H1 (cell line): Measurements from ENCODE around the gene TESMIN. TPM values are rescaled to one million over a fixed set of nuclear protein-coding genes. Genes with fewer than 3 reads are reported as not detected.

ENCODE experiments used
- CTCF ChIA-PET: fragments of 300-600 bp; sonication (Branson Sonifier 250); formaldehyde crosslinking; loops from one replicate; lab custom pipeline; 2021; ENCODE audit not compliant: partially characterized antibody; lab: Charles Lee
- POLR2A ChIA-PET: fragments of 300-600 bp; sonication (Branson Sonifier 250); formaldehyde crosslinking; loops from one replicate; lab custom pipeline; 2021; ENCODE audit warnings: inconsistent platforms; ENCODE audit not compliant: partially characterized antibody; lab: Charles Lee
- DNase-seq, 2 experiments: peaks; one replicate each; pipeline versions ENCODE4 v3.0.0 to v3.0.0-alpha.2; 2010 to 2022; ENCODE audit warnings: low spot score in 2 of 2, low read depth in 1 of 2, mixed read lengths in 1 of 2
- FAIRE-seq: peaks from 2 replicates; lab custom pipeline; 2011; peaks lifted over from hg19 to GRCh38; lab: Jason Lieb, UNC
- H2AFZ ChIP-seq: 2 replicates; pipeline ENCODE4 v1.8.1; 2012; ENCODE audit warnings: low read length, inconsistent platforms
- H2AK5ac ChIP-seq: 2 replicates; pipeline ENCODE4 v1.6.1; 2013; ENCODE audit warnings: low read depth, low read length
- H2BK120ac ChIP-seq: replicated peaks from 2 replicates; pipeline ENCODE3; 2013; ENCODE audit warnings: low read depth, low read length, inconsistent platforms
- H2BK12ac ChIP-seq: 2 replicates; pipeline ENCODE4 v1.6.1; 2013; ENCODE audit warnings: low read depth, low read length
- H2BK15ac ChIP-seq: 2 replicates; pipeline ENCODE4 v1.6.1; 2013; ENCODE audit warnings: low read length
- H2BK20ac ChIP-seq: 2 replicates; pipeline ENCODE4 v1.6.1; 2013; ENCODE audit warnings: low read length
- H2BK5ac ChIP-seq: 2 replicates; pipeline ENCODE4 v1.6.1; 2013; ENCODE audit warnings: low read depth, low read length
- H3K14ac ChIP-seq: 2 replicates; pipeline ENCODE4 v1.6.1; 2013; ENCODE audit warnings: inconsistent platforms; ENCODE audit not compliant: insufficient read length
- H3K18ac ChIP-seq: 2 replicates; pipeline ENCODE4 v1.6.1; 2013; ENCODE audit warnings: low read length; ENCODE audit errors: extremely low read depth
- H3K23ac ChIP-seq: 2 replicates; pipeline ENCODE4 v1.6.1; 2013; ENCODE audit warnings: inconsistent platforms; ENCODE audit not compliant: insufficient read length
- H3K23me2 ChIP-seq: 2 replicates; pipeline ENCODE4 v1.6.1; 2013; ENCODE audit warnings: low read depth, low read length
- H3K27ac ChIP-seq: 2 replicates; pipeline ENCODE4 v1.6.1; 2011; ENCODE audit warnings: low read depth, low read length, inconsistent platforms
- H3K27me3 ChIP-seq, 4 experiments: replicated peaks in 1 of 4; 1 replicate in 1 of 4; 2 replicates in 3 of 4; pipeline versions ENCODE4 v1.6.1 to v1.8.1; 2011 to 2013; ENCODE audit warnings: low read length in 3 of 4, mild to moderate bottlenecking in 3 of 4, inconsistent platforms in 2 of 4, mixed read lengths in 2 of 4, moderate library complexity in 1 of 4; ENCODE audit not compliant: control insufficient read depth in 3 of 4, insufficient read depth in 3 of 4; ENCODE audit errors: extremely low read depth in 1 of 4
- H3K36me3 ChIP-seq, 4 experiments: 2 replicates each; pipeline versions ENCODE4 v1.6.1 to v1.8.1; 2011 to 2013; ENCODE audit warnings: mild to moderate bottlenecking in 4 of 4, low read length in 3 of 4, moderate library complexity in 2 of 4, control low read depth in 1 of 4, inconsistent platforms in 1 of 4; ENCODE audit not compliant: insufficient read depth in 4 of 4, control insufficient read depth in 2 of 4
- H3K4ac ChIP-seq: replicated peaks from 2 replicates; pipeline ENCODE3; 2013; ENCODE audit warnings: low read length, low read depth, mixed read lengths, inconsistent platforms; ENCODE audit not compliant: insufficient read length
- H3K4me1 ChIP-seq, 4 experiments: replicated peaks in 1 of 4; 1 replicate in 1 of 4; 2 replicates in 3 of 4; pipeline versions ENCODE4 v1.6.1 to v1.8.1; 2011 to 2013; ENCODE audit warnings: low read length in 3 of 4, inconsistent platforms in 2 of 4, mixed read lengths in 1 of 4; ENCODE audit not compliant: insufficient read depth in 4 of 4, control insufficient read depth in 3 of 4
- H3K4me2 ChIP-seq, 2 experiments: 2 replicates each; pipeline versions ENCODE4 v1.6.1 to v1.8.1; 2011 to 2013; ENCODE audit warnings: low read depth in 2 of 2, low read length in 2 of 2, control low read depth in 1 of 2, inconsistent platforms in 1 of 2, mild to moderate bottlenecking in 1 of 2; ENCODE audit not compliant: insufficient read depth in 1 of 2
- H3K4me3 ChIP-seq, 4 experiments: fragments of 200-600, 300-600 bp in 1 of 4; sonication (generic), shearing (Covaris generic), sonication (Bioruptor Twin) in 1 of 4; 2 replicates each; pipeline versions ENCODE4 v1.5.1 to v1.8.1; 2011 to 2016; ENCODE audit warnings: low read length in 4 of 4, low read depth in 3 of 4, control low read depth in 2 of 4, inconsistent platforms in 2 of 4, mild to moderate bottlenecking in 2 of 4, mixed read lengths in 1 of 4, moderate library complexity in 1 of 4; ENCODE audit not compliant: insufficient read depth in 2 of 4; ENCODE audit errors: extremely low read depth in 1 of 4
- H3K56ac ChIP-seq: replicated peaks from 2 replicates; pipeline ENCODE3; 2013; ENCODE audit warnings: low read depth, mild to moderate bottlenecking, mixed read lengths, low read length, inconsistent platforms; ENCODE audit not compliant: insufficient read length
- H3K79me1 ChIP-seq: 2 replicates; pipeline ENCODE4 v1.6.1; 2013; ENCODE audit warnings: low read depth, low read length, control low read depth
- H3K79me2 ChIP-seq, 2 experiments: 2 replicates each; pipeline versions ENCODE4 v1.6.1 to v1.8.1; 2012 to 2013; ENCODE audit warnings: low read length in 2 of 2, mild to moderate bottlenecking in 2 of 2, inconsistent platforms in 1 of 2; ENCODE audit not compliant: insufficient read depth in 2 of 2, control insufficient read depth in 1 of 2
- H3K9ac ChIP-seq, 4 experiments: replicated peaks in 1 of 4; 1 replicate in 1 of 4; 2 replicates in 3 of 4; pipeline versions ENCODE4 v1.6.1 to v1.8.1; 2011 to 2013; ENCODE audit warnings: low read depth in 3 of 4, low read length in 3 of 4, control low read depth in 2 of 4, mild to moderate bottlenecking in 2 of 4, moderate library complexity in 2 of 4, inconsistent platforms in 1 of 4; ENCODE audit errors: extremely low read depth in 1 of 4
- H3K9me3 ChIP-seq, 2 experiments: 2 replicates each; pipeline versions ENCODE4 v1.6.1 to v1.8.1; 2012 to 2013; ENCODE audit warnings: mild to moderate bottlenecking in 2 of 2, moderate library complexity in 2 of 2, control low read depth in 1 of 2, inconsistent platforms in 1 of 2, low read depth in 1 of 2, low read length in 1 of 2, mixed read lengths in 1 of 2; ENCODE audit not compliant: insufficient read depth in 2 of 2
- H4K20me1 ChIP-seq, 2 experiments: replicated peaks in 1 of 2; 2 replicates each; pipeline versions ENCODE3 to v1.8.1; 2011 to 2013; ENCODE audit warnings: inconsistent platforms in 2 of 2, low read length in 2 of 2, mild to moderate bottlenecking in 1 of 2; ENCODE audit not compliant: insufficient read depth in 2 of 2, control insufficient read depth in 1 of 2
- H4K5ac ChIP-seq: 2 replicates; pipeline ENCODE4 v1.6.1; 2013; ENCODE audit warnings: low read length, low read depth, mixed read lengths, inconsistent platforms; ENCODE audit not compliant: insufficient read length
- H4K8ac ChIP-seq: 2 replicates; pipeline ENCODE4 v1.8.0; 2013; ENCODE audit warnings: mild to moderate bottlenecking, moderate library complexity, low read length, inconsistent platforms; ENCODE audit not compliant: insufficient read depth; ENCODE audit errors: extremely low read depth
- H4K91ac ChIP-seq: replicated peaks from 2 replicates; pipeline ENCODE3; 2013; ENCODE audit warnings: low read length, mixed read lengths, inconsistent platforms; ENCODE audit not compliant: insufficient read length
- BCL11A ChIP-seq, 2 experiments: IDR thresholded peaks; one replicate each; pipeline ENCODE4 v1.6.1; 2011; ENCODE audit warnings: low read depth in 2 of 2, low read length in 2 of 2, mild to moderate bottlenecking in 2 of 2
- EZH2 ChIP-seq: fragments of 200-600 bp; sonication (generic); IDR thresholded peaks from 2 replicates; pipeline ENCODE4 v1.7.1; 2012; ENCODE audit warnings: low read depth, mild to moderate bottlenecking, moderate library complexity, low read length, inconsistent platforms; ENCODE audit not compliant: severe bottlenecking
- HDAC6 ChIP-seq: IDR thresholded peaks from one replicate; pipeline ENCODE4 v1.7.1; 2012; ENCODE audit warnings: low read depth, mild to moderate bottlenecking, inconsistent platforms, low read length, moderate library complexity
- KDM5A ChIP-seq: fragments of 200-600 bp; IDR thresholded peaks from 2 replicates; pipeline ENCODE4 v1.7.1; 2012; ENCODE audit warnings: mild to moderate bottlenecking, low read length, inconsistent platforms, mixed read lengths
- MAFK ChIP-seq: IDR thresholded peaks from 2 replicates; pipeline ENCODE4 v1.6.1; 2012; ENCODE audit warnings: low read depth, mild to moderate bottlenecking, improper control_type of control experiment, low read length
- PHF8 ChIP-seq: fragments of 200-600 bp; sonication (generic); conservative IDR thresholded peaks from 2 replicates; pipeline ENCODE4 v1.7.1; 2012; ENCODE audit warnings: low read depth, mild to moderate bottlenecking, inconsistent platforms, low read length, moderate library complexity
- TCF12 ChIP-seq: IDR thresholded peaks from 2 replicates; pipeline ENCODE4 v1.6.1; 2011; ENCODE audit warnings: low read depth, mild to moderate bottlenecking, low read length
- TEAD4 ChIP-seq: IDR thresholded peaks from 2 replicates; pipeline ENCODE4 v1.6.1; 2012; ENCODE audit warnings: low read depth, low read length, inconsistent platforms, mixed read lengths
- WGBS, 2 experiments: shearing (Covaris generic) in 1 of 2; methylation state at CpG; one replicate each; pipeline versions ENCODE4 v1.1.6 to v1.1.7; 2013 to 2015; ENCODE audit warnings: low lambda C conversion rate in 2 of 2, mixed read lengths in 2 of 2, inconsistent platforms in 1 of 2, low coverage in 1 of 2, missing lambda C conversion rate in 1 of 2; ENCODE audit not compliant: insufficient replicate concordance in 2 of 2, insufficient coverage in 1 of 2, insufficient read length in 1 of 2; ENCODE audit errors: extremely low coverage in 1 of 2, missing lambda C conversion rate in 1 of 2; 5-methylcytosine and 5-hydroxymethylcytosine counted together
- polyA plus RNA-seq, 7 experiments: library from polyadenylated mRNA; depleted of rRNA in 3 of 7; stranded (reverse) in 5 of 7; unstranded in 2 of 7; fragments of >200 nt in 5 of 7; fragments of 200-250 nt in 2 of 7; gene quantifications; 1 replicate in 5 of 7; 2 replicates in 1 of 7; 4 replicates in 1 of 7; pipeline versions ENCODE4 v1.2.1 to v1.2.3, GENCODE V29; 2011 to 2013; ENCODE audit warnings: missing spikeins in 2 of 7, mixed read lengths in 2 of 7
- total RNA-seq: library from RNA; stranded (reverse); fragmentation: NEBNext Ultra II Directional; extraction: Animal tissue kit (Norgen Biotek cat#: 25700); gene quantifications from 2 replicates; pipeline ENCODE4 v1.2.1, GENCODE V29; 2021

Gene TESMIN
- total and polyA plus RNA-seq, 2 of the 8 experiments (the other 6 are each of a cell fraction or from before 2014, with no cell fraction given), result 22.6 to 61.1 TPM

DNA sequence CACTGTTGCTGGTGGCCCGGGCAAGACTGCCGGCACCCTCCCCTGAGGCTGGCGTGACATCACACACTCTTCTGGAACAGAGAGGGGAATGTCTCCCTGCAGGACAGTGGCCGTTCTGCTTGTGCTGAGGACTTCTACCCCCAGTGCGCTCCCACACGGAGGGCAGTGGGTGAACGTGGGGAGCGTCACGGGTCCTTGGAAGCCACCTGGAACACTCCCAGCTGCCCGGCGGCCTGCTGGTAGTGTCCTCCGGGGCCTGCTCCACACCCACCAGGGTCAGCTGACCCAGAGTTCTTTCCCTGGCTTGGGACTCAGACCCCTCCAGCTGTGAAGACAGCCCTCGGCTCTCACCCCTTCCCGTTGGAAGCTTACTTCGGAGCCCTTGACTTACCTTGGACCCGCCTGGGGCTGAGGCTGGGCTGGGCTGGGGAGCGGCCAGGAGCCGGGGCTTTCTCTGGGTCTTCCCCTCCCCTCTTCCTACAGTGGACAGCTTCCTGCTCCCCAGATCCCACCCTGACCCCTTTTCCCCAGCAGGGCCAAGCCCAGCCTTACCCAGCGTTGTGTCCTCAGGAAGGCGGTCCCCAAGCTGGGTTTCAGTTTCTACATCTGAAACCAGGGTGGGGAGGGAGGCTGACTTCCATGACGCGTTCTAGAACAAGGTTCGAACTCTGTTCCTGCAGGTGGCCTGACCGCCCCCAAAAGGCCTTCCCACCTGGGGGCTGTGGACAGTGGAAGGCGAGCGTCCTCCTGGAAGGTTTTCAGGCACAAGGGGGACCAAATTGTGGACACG, 81.8 kb downstream of the TESMIN start:
- H3K9me3 ChIP-seq, result no peaks in the 10 kb centered on the region
- DNase-seq (no peak), FAIRE-seq (no peak)
- no peak overlapping the region for H3K23ac ChIP-seq
- H3K14ac ChIP-seq, result no peak overlapping the region
- no peak overlapping the region for H2AFZ ChIP-seq
- no peak overlapping the region for H3K4me3 ChIP-seq
- H4K91ac ChIP-seq, result peak overlapping the region; percentile 51
- H2BK12ac ChIP-seq, result peak overlapping the region; percentile 80; the same call in 1 of the 2 replicates
- 94% methylated on average over 21 of the region's 27 CpGs; no CpG with 5 or more reads in 1 of the 2 experiments for WGBS, 2 experiments
- CTCF ChIA-PET, result interaction anchor here (1.0 to 1.6 kb wide), 5 partner anchors 9 to 86 kb away, joined by 3 to 5 read pairs (median 3); no protein-coding TSS in a partner anchor
- POLR2A ChIA-PET, result interaction anchor here (0.9 to 2.8 kb wide), 2 partner anchors 9 to 16 kb away, joined by 3 to 17 read pairs; partner anchors contain the start of gene GAL
- no peak overlapping the region for H3K4ac ChIP-seq
- H2BK120ac ChIP-seq, result no peak overlapping the region
- H2BK20ac ChIP-seq, result no peak overlapping the region
- H2BK15ac ChIP-seq, result peak overlapping the region; percentile 75; the same call in 1 of the 2 replicates
- H4K20me1 ChIP-seq, result no peaks in the 10 kb centered on the region
- no peak overlapping the region for H3K27ac ChIP-seq
- no peak overlapping the region for H3K4me2 ChIP-seq
- H3K27me3 ChIP-seq, result no peaks in the 10 kb centered on the region
- no peak overlapping the region for H4K5ac ChIP-seq
- no peaks in the 10 kb centered on the region for H3K79me1 ChIP-seq
- H3K18ac ChIP-seq, result no peak overlapping the region; the same call in 1 of the 2 replicates
- no peaks in the 10 kb centered on the region; the same call in 1 of the 2 replicates for H3K23me2 ChIP-seq
- no peaks in the 10 kb centered on the region for H3K79me2 ChIP-seq
- no peaks in the 10 kb centered on the region; a peak in 1 of 8 replicates for H3K36me3 ChIP-seq
- 0 out of 2 replicates have a peak overlapping the region, but pooled peaks have one; percentile 71 for H4K8ac ChIP-seq
- no peak overlapping the region for H3K9ac ChIP-seq
- H2BK5ac ChIP-seq, result no peak overlapping the region
- H3K56ac ChIP-seq, result no peak overlapping the region
- peaks cover 0 to 5% (median 2%) of the 10 kb centered on the region in 4 experiments; a peak in 3 of 7 replicates for H3K4me1 ChIP-seq
- no peak overlapping the region for H2AK5ac ChIP-seq
- TF ChIP-seq KDM5A, result no peak
- TF ChIP-seq MAFK, result no peak
- TF ChIP-seq BCL11A (IDR thresholded peaks at IDR 0.05; ENCODE audit: low read depth in 2 of 2, low read length in 2 of 2), result no peak
- TF ChIP-seq PHF8, result no peak
- no peak for TF ChIP-seq HDAC6
- TF ChIP-seq TEAD4, result no peak
- TF ChIP-seq TCF12, result no peak
- no peak for TF ChIP-seq EZH2
